Measurements from ENCODE around the gene TRAF7. TPM values are rescaled to one million over a fixed set of nuclear protein-coding genes. Genes with fewer than 3 reads are reported as not detected.
"Not testable (repeated sequence)": the region's sequence is repeated elsewhere in the genome, so short reads cannot be mapped to it uniquely, and the experiment has no call there.

Gene TRAF7
- total RNA-seq, 2 experiments from 2014 or later, result 74.8 to 80.2 TPM

- H3K4me1 Mint-ChIP-seq (ENCODE audit: low read depth); H3K4me3 Mint-ChIP-seq; intact Hi-C loops (cut with micrococcal nuclease); H3K9me3 Mint-ChIP-seq; H3K27me3 Mint-ChIP-seq; H3K36me3 Mint-ChIP-seq (ENCODE audit: low read depth); POLR2A ChIA-PET; CTCF ChIA-PET; ATAC-seq; DNase-seq; H3K27ac Mint-ChIP-seq: not testable (repeated sequence)
Observed at GRCh38 chr16:2112539-2113106, 43.0 kb upstream of the TRAF7 start.

DNA sequence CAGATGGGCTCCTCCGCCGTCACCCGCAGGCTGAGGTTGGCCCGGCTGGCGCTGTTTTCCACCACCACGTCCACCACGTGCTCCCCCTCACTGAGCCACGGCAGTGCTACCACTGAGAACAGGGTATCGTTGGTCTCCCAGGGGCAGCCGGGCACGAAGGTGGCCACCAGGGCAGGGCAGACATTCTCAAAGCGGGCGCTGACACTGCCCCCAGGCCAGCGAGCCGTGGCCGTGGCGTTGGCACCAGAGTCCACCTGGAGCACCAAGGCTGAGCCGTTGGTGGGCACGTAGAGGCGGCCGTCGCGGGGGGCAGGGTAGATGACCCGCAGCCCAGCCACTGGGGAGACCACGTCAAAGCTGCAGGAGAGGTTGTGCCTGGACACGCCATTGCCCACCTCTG lies 41.4 kb upstream of the TRAF7 start:
- H3K36me3 Mint-ChIP-seq (ENCODE audit: low read depth); H3K27ac Mint-ChIP-seq; ATAC-seq; H3K27me3 Mint-ChIP-seq; CTCF ChIA-PET; H3K4me3 Mint-ChIP-seq; H3K4me1 Mint-ChIP-seq (ENCODE audit: low read depth); intact Hi-C loops (cut with micrococcal nuclease); DNase-seq; H3K9me3 Mint-ChIP-seq; POLR2A ChIA-PET: not testable (repeated sequence)

DNA sequence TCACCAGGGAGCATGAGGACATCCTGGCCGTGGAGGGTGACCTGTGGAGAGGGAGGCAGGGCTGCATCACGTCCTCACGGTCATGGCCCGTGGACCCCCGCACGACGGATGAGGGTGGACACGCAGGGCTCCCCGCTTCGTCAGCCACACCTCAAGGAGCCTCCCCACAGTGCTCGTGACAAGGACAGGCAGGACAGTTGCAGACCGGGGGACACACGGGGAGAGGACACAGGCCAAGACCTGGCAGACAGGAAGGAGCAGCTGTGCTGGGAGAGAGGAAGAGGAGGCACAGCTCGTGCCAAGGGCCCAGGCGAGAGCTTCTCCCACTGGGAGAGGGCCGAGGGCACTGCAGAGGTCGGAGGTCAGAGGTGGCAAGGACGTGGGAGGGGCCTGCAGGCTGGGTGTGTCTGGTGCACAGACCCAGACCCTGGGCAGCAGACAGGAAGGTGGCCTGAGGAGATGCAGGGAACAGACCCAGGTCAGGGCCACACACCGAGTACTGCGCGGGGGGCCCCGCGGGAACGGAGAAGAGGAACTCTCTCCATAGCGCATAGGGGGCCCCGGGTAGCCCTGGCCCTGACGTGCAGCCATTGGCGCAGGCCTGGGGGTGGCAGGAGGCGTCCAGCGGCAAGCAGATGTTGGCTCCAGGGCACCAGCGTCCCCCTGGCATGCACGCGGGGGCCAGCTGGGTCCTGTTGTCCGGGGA lies 40.5 kb upstream of the TRAF7 start:
- intact Hi-C loops (cut with micrococcal nuclease); H3K27ac Mint-ChIP-seq; H3K4me3 Mint-ChIP-seq; H3K4me1 Mint-ChIP-seq (ENCODE audit: low read depth); H3K9me3 Mint-ChIP-seq; CTCF ChIA-PET; H3K27me3 Mint-ChIP-seq; DNase-seq; ATAC-seq; H3K36me3 Mint-ChIP-seq (ENCODE audit: low read depth): not testable (repeated sequence)
- POLR2A ChIA-PET, result interaction anchor here (0.9 kb wide), 1 partner anchor 39 kb away, joined by 3 read pairs; no protein-coding TSS in a partner anchor

- ATAC-seq, result no peak
- no peaks in the 10 kb centered on the region for H3K27me3 Mint-ChIP-seq
- no peak for TF ChIP-seq CTCF (IDR thresholded peaks at IDR 0.05)
- intact Hi-C loops (cut with micrococcal nuclease), result no loop called here
- ChIA-PET POLR2A (interaction anchor here (0.9 kb wide), 1 partner anchor 39 kb away, joined by 3 read pairs; no protein-coding TSS in a partner anchor), CTCF (no interaction called here)
- H3K4me3 Mint-ChIP-seq, result no peak overlapping the region
- DNase-seq, result no peak
- H3K27ac Mint-ChIP-seq, result no peak overlapping the region
- H3K9me3 Mint-ChIP-seq, result no peaks in the 10 kb centered on the region
- H3K4me1 Mint-ChIP-seq (ENCODE audit: low read depth), result no peaks in the 10 kb centered on the region
- no peaks in the 10 kb centered on the region for H3K36me3 Mint-ChIP-seq (ENCODE audit: low read depth)
Observed at GRCh38 chr16:2115591-2115973, 40.0 kb upstream of the TRAF7 start.

DNA sequence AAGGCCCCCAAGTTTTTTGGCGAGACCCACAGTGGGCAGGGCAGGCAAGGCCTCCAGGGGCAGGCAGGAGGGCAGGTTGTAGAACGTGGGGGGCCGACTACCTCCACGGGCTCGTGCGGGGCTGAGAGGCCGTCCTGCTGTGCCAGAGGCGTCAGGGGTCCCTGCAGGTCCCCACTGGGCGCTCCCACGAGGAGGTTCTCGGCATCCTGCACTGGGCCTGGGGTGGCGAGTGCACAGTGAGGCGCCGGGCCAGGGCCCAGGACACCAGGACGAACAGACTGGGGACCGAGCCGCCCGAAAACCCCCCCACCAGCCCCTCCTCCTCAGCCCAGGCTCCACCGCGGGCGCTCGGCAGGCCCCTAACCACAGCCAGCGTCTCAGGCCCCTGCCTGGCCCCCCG lies 39.2 kb upstream of the TRAF7 start:
- CTCF ChIA-PET, POLR2A ChIA-PET: not testable (repeated sequence)

DNA sequence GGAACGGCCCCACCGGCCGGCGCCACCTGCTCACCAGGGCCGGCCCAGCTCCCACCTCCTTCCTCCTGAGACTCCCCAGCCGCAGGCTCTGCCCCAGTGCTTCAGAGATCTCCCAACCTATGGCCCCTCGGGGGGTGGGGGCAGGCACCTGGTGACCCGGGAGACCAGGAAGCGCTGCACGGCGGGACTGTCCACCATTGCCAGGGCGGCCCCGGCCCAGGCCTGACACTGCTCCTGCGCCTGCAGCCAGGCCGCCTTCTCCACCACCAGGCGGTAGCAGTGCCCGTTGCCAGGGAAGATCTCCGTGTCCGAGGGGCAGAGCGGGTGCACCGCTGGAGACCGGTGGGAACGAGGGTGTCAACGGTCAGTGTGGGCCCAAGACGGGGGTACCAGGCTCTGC lies 38.2 kb upstream of the TRAF7 start:
- not testable (repeated sequence) for H3K4me1 Mint-ChIP-seq (ENCODE audit: low read depth); H3K36me3 Mint-ChIP-seq (ENCODE audit: low read depth)

More for the DNA sequence above, 39.2 kb upstream of the TRAF7 start:
- H3K4me3 Mint-ChIP-seq; H3K4me1 Mint-ChIP-seq (ENCODE audit: low read depth); H3K36me3 Mint-ChIP-seq (ENCODE audit: low read depth); ATAC-seq; intact Hi-C loops (cut with micrococcal nuclease); DNase-seq; H3K27me3 Mint-ChIP-seq; H3K9me3 Mint-ChIP-seq; H3K27ac Mint-ChIP-seq: not testable (repeated sequence)

GRCh38 chr16:2117960-2118722 lies 37.4 kb upstream of the TRAF7 start:
- H3K36me3 Mint-ChIP-seq (ENCODE audit: low read depth); H3K27ac Mint-ChIP-seq; H3K27me3 Mint-ChIP-seq; H3K9me3 Mint-ChIP-seq; POLR2A ChIA-PET; intact Hi-C loops (cut with micrococcal nuclease); DNase-seq; CTCF ChIA-PET; ATAC-seq; H3K4me3 Mint-ChIP-seq; H3K4me1 Mint-ChIP-seq (ENCODE audit: low read depth): not testable (repeated sequence)

More for the DNA sequence above, 38.2 kb upstream of the TRAF7 start:
- DNase-seq; intact Hi-C loops (cut with micrococcal nuclease); H3K27ac Mint-ChIP-seq; POLR2A ChIA-PET; ATAC-seq; CTCF ChIA-PET; H3K9me3 Mint-ChIP-seq; H3K4me3 Mint-ChIP-seq; H3K27me3 Mint-ChIP-seq: not testable (repeated sequence)

DNA sequence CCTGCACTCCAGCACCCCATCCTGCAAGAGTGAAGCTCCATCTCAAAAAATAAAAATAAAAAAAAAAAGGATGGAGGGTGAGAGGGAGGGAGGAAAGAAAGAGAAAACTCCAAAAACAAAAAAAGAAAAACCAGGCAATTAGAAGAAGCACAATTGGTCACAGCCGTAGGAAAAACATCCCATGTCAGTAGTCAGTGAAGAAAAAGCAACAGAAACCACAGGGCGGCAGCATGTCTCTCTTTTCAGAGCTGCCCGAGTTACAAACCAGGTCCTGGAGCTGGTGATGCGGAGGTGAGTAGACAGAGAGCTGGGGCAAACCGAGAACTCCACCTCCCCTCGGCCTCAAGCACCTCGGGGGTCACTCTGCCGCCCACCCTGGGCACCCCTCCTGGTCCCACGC lies 34.3 kb upstream of the TRAF7 start:
- H3K4me1 Mint-ChIP-seq (ENCODE audit: low read depth); H3K4me3 Mint-ChIP-seq; H3K27ac Mint-ChIP-seq; H3K27me3 Mint-ChIP-seq; H3K36me3 Mint-ChIP-seq (ENCODE audit: low read depth); POLR2A ChIA-PET; intact Hi-C loops (cut with micrococcal nuclease); H3K9me3 Mint-ChIP-seq: not testable (repeated sequence)
- DNase-seq (peak; percentile 52), ATAC-seq (peak; percentile 83)
- CTCF ChIA-PET, result interaction anchor here (0.6 to 1.7 kb wide), 4 partner anchors 19 to 99 kb away, joined by 3 to 5 read pairs (median 3); no protein-coding TSS in a partner anchor
